ENCODE data around the gene ATP2A3.

- TF ChIP-seq, protein P1, sequence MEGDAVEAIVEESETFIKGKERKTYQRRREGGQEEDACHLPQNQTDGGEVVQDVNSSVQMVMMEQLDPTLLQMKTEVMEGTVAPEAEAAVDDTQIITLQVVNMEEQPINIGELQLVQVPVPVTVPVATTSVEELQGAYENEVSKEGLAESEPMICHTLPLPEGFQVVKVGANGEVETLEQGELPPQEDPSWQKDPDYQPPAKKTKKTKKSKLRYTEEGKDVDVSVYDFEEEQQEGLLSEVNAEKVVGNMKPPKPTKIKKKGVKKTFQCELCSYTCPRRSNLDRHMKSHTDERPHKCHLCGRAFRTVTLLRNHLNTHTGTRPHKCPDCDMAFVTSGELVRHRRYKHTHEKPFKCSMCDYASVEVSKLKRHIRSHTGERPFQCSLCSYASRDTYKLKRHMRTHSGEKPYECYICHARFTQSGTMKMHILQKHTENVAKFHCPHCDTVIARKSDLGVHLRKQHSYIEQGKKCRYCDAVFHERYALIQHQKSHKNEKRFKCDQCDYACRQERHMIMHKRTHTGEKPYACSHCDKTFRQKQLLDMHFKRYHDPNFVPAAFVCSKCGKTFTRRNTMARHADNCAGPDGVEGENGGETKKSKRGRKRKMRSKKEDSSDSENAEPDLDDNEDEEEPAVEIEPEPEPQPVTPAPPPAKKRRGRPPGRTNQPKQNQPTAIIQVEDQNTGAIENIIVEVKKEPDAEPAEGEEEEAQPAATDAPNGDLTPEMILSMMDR (IDR thresholded peaks at IDR 0.05; ENCODE audit: poor library complexity): no peak
- no peak for TF ChIP-seq EZH2 (IDR thresholded peaks at IDR 0.05; ENCODE audit: borderline replicate concordance)
- TF ChIP-seq EZH2phosphoT487 (IDR thresholded peaks at IDR 0.05; ENCODE audit: low read depth, severe bottlenecking, unreplicated experiment): no peak
Observed at GRCh38 chr17:3875317-3875716, 88.9 kb downstream of the ATP2A3 start.

All from hepatocyte (in vitro differentiated cells).